PC-9 (cell line): ENCODE measurements around the gene GAPDHS. TPM values are rescaled to one million over a fixed set of nuclear protein-coding genes. Genes with fewer than 3 reads are reported as not detected.

Experiments
- BruUV-seq: library from RNA; stranded (reverse); fragments of 400-500 nt; replicated peaks from 2 replicates; lab custom pipeline; 2021; lab: Mats Ljungman, UMichigan
- CTCF ChIA-PET: fragments of 300-600 bp; sonication (Branson Sonifier 250); formaldehyde crosslinking; loops from one replicate; lab custom pipeline; 2022; ENCODE audit warnings: antibody characterized with exemption; lab: Charles Lee
- POLR2A ChIA-PET: fragments of 300-600 bp; sonication (Branson Sonifier 250); formaldehyde crosslinking; loops from one replicate; lab custom pipeline; 2022; ENCODE audit warnings: antibody characterized with exemption; ENCODE audit not compliant: unreplicated experiment; lab: Charles Lee
- DNase-seq, 2 experiments: peaks; one replicate each; pipeline versions ENCODE4 v3.0.0 to v3.0.0-alpha.2; 2015 to 2022; ENCODE audit warnings: mixed read lengths in 1 of 2
- H2AFZ ChIP-seq: fragments of 200-600 bp; sonication (generic); 2 replicates; pipeline ENCODE4 v1.8.1; 2017; ENCODE audit warnings: antibody characterized with exemption
- H3F3A ChIP-seq: fragments of 200-600 bp; sonication (generic); 2 replicates; pipeline ENCODE4 v1.8.1; 2017; ENCODE audit warnings: antibody characterized with exemption, mild to moderate bottlenecking, low read depth; ENCODE audit not compliant: insufficient read depth
- H3K27ac ChIP-seq: fragments of 200-600 bp; sonication (generic); 2 replicates; pipeline ENCODE4 v1.6.1; 2016; ENCODE audit warnings: mixed run types
- H3K27me3 ChIP-seq: fragments of 200-600 bp; sonication (generic); 2 replicates; pipeline ENCODE4 v1.6.1; 2016; ENCODE audit warnings: low read depth, mixed run types; ENCODE audit not compliant: insufficient read depth
- H3K36me3 ChIP-seq: fragments of 200-600 bp; sonication (generic); 2 replicates; pipeline ENCODE4 v1.6.1; 2016; ENCODE audit warnings: low read depth, mixed run types
- H3K4me1 ChIP-seq: fragments of 200-600 bp; sonication (generic); replicated peaks from 2 replicates; pipeline ENCODE4 v1.6.1; 2016; ENCODE audit warnings: mixed run types; ENCODE audit not compliant: insufficient read depth
- H3K4me2 ChIP-seq: fragments of 200-600 bp; sonication (generic); 2 replicates; pipeline ENCODE4 v1.6.1; 2017; ENCODE audit warnings: mixed run types
- H3K4me3 ChIP-seq: fragments of 200-600 bp; sonication (generic); 2 replicates; pipeline ENCODE4 v1.6.1; 2016; ENCODE audit warnings: mixed run types
- H3K79me2 ChIP-seq: fragments of 200-600 bp; sonication (generic); 2 replicates; pipeline ENCODE4 v1.6.1; 2017; ENCODE audit warnings: low read depth, mixed run types
- H3K9me2 ChIP-seq: fragments of 200-600 bp; sonication (generic); 2 replicates; pipeline ENCODE4 v1.8.1; 2017; ENCODE audit warnings: mild to moderate bottlenecking; ENCODE audit not compliant: insufficient read depth
- H3K9me3 ChIP-seq: fragments of 200-600 bp; sonication (generic); 2 replicates; pipeline ENCODE4 v1.8.1; 2016; ENCODE audit warnings: low read depth; ENCODE audit not compliant: insufficient read depth
- H4K20me1 ChIP-seq: fragments of 200-600 bp; sonication (generic); 2 replicates; pipeline ENCODE4 v1.8.1; 2017; ENCODE audit not compliant: insufficient read depth
- EZH2 ChIP-seq: fragments of 200-600 bp; sonication (generic); IDR thresholded peaks from 2 replicates; pipeline ENCODE4 v1.8.0; 2017; ENCODE audit warnings: antibody characterized with exemption, low read depth
- intact Hi-C: fragments of 100-400 bp; cut with micrococcal nuclease; formaldehyde crosslinking; loops from one replicate; pipeline ENCODE4 v1.10.0; 2022; ENCODE audit not compliant: unreplicated experiment
- total RNA-seq: library from RNA; stranded (reverse); gene quantifications from 2 replicates; pipeline ENCODE4 v1.2.3, GENCODE V29; 2021
- TF ChIP-seq, protein P1 (sequence below): fragments of 200-600 bp; sonication (generic); conservative IDR thresholded peaks from 2 replicates; pipeline ENCODE4 v1.6.1; 2017; ENCODE audit warnings: mixed run types, antibody characterized with exemption, mild to moderate bottlenecking, moderate library complexity

Gene GAPDHS
- total RNA-seq, 1 experiment from 2014 or later = not detected

DNA sequence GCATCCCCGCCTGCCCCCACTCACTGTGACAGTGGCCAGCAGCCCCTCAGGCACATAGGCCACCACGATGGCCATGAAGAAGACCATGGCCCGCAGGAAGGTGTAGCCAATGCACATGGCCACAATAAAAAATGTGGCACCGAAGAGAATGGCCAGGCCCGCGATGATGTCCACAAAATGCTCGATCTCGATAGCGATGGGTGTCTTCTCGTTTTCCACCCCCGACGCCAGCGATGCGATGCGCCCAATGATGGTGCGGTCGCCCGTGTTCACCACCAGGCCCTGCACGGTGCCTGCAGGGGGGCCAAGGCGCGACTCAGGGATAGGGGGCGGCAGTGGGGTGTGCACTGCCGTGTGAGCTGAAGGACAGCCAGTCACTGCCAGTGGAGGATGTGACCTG, 26.5 kb downstream of the GAPDHS start:
- ChIA-PET POLR2A (no interaction called here), CTCF (no interaction called here)
- no peak overlapping the region for H2AFZ ChIP-seq
- peaks cover 38% of the 10 kb centered on the region for H3K27me3 ChIP-seq
- no peaks in the 10 kb centered on the region for H3K9me2 ChIP-seq
- no peaks in the 10 kb centered on the region for H4K20me1 ChIP-seq
- BruUV-seq = no TSS peak
- H3K4me2 ChIP-seq = no peak overlapping the region
- intact Hi-C loops = no loop called here
- H3K79me2 ChIP-seq = no peaks in the 10 kb centered on the region
- H3K4me3 ChIP-seq = no peak overlapping the region
- H3F3A ChIP-seq = no peaks in the 10 kb centered on the region; the same call in 1 of the 2 replicates
- H3K9me3 ChIP-seq = no peaks in the 10 kb centered on the region
- DNase-seq = no peak
- no peak overlapping the region for H3K27ac ChIP-seq
- TF ChIP-seq, protein P1, sequence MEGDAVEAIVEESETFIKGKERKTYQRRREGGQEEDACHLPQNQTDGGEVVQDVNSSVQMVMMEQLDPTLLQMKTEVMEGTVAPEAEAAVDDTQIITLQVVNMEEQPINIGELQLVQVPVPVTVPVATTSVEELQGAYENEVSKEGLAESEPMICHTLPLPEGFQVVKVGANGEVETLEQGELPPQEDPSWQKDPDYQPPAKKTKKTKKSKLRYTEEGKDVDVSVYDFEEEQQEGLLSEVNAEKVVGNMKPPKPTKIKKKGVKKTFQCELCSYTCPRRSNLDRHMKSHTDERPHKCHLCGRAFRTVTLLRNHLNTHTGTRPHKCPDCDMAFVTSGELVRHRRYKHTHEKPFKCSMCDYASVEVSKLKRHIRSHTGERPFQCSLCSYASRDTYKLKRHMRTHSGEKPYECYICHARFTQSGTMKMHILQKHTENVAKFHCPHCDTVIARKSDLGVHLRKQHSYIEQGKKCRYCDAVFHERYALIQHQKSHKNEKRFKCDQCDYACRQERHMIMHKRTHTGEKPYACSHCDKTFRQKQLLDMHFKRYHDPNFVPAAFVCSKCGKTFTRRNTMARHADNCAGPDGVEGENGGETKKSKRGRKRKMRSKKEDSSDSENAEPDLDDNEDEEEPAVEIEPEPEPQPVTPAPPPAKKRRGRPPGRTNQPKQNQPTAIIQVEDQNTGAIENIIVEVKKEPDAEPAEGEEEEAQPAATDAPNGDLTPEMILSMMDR = no peak
- TF ChIP-seq EZH2 = no peak
- no peaks in the 10 kb centered on the region for H3K36me3 ChIP-seq
- no peaks in the 10 kb centered on the region for H3K4me1 ChIP-seq

DNA sequence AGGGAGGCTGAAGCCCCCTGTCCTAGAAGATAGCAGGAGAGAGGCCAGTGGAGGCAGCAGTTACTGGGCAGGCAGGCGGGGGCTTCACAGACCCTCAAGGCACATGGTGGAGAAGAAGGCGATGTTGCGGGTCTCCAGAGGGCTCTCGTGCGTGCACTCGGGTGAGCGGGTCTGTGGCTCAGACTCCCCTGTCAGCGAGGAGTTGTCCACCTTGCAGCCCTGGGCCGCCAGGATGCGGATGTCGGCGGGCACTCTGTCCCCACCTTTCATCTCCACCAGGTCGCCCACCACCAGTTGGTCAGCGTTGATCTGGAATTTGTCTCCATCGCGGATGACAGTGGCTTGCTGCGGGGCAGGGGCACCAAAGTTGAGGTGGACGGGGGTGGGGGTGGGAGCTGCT, 27.0 kb downstream of the GAPDHS start:
- H3F3A ChIP-seq = no peaks in the 10 kb centered on the region; the same call in 1 of the 2 replicates
- H4K20me1 ChIP-seq = no peaks in the 10 kb centered on the region
- no peaks in the 10 kb centered on the region for H3K36me3 ChIP-seq
- H3K9me2 ChIP-seq = no peaks in the 10 kb centered on the region
- intact Hi-C loops = no loop called here
- no peaks in the 10 kb centered on the region for H3K79me2 ChIP-seq
- DNase-seq = no peak
- BruUV-seq = no TSS peak
- H2AFZ ChIP-seq = no peak overlapping the region
- ChIA-PET POLR2A (no interaction called here), CTCF (no interaction called here)
- no peak overlapping the region for H3K4me3 ChIP-seq
- TF ChIP-seq, protein P1 = no peak
- TF ChIP-seq EZH2 = no peak
- no peak overlapping the region for H3K27ac ChIP-seq
- no peak overlapping the region for H3K4me2 ChIP-seq
- no peaks in the 10 kb centered on the region for H3K4me1 ChIP-seq
- H3K9me3 ChIP-seq = no peaks in the 10 kb centered on the region
- H3K27me3 ChIP-seq = peaks cover 38% of the 10 kb centered on the region

DNA sequence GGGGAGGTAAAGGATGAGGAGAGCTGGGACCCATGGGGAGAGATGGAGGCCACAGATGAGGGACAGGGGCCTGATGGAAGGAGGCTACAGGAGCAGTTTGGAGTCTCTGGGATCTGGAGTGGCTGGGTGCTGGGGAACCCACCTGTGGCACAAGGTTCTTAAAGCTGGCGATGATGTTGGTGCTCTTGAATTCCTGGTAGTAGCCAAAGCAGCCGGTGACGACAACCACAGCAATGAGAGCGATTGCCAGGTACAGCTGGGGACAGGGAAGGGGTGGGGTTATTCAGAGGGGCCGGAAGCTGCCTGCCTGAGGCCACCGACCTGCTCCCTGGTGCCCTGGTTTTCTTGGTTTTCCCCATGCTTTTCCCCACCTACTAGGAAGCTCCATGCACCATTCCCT, 27.4 kb downstream of the GAPDHS start:
- H4K20me1 ChIP-seq = no peaks in the 10 kb centered on the region
- no peak overlapping the region for H2AFZ ChIP-seq
- H3K27ac ChIP-seq = no peak overlapping the region
- no TSS peak for BruUV-seq
- H3K79me2 ChIP-seq = no peaks in the 10 kb centered on the region
- H3K4me1 ChIP-seq = no peaks in the 10 kb centered on the region
- H3K27me3 ChIP-seq = peaks cover 38% of the 10 kb centered on the region
- H3K36me3 ChIP-seq = no peaks in the 10 kb centered on the region
- TF ChIP-seq, protein P1 = no peak
- TF ChIP-seq EZH2 = no peak
- H3K9me2 ChIP-seq = no peaks in the 10 kb centered on the region
- no peaks in the 10 kb centered on the region for H3K9me3 ChIP-seq
- ChIA-PET CTCF (no interaction called here), POLR2A (no interaction called here)
- DNase-seq = no peak
- no peaks in the 10 kb centered on the region; the same call in 1 of the 2 replicates for H3F3A ChIP-seq
- intact Hi-C loops = no loop called here
- H3K4me3 ChIP-seq = no peak overlapping the region
- no peak overlapping the region for H3K4me2 ChIP-seq
